IMR-90 (cell line): ENCODE measurements around the gene TMEM63B. TPM values are rescaled to one million over a fixed set of nuclear protein-coding genes. Genes with fewer than 3 reads are reported as not detected.
A peak's percentile ranks its signal among the peaks of the same experiment; 100 is the strongest.

Source experiments
- ATAC-seq: fragments of 200-7000 bp; cut with Tn5 transposase; 2 replicates; pipeline ENCODE4 v1.9.1; 2020; ENCODE audit warnings: low read depth, mild to moderate bottlenecking, moderate library complexity
- BruUV-seq: library from RNA; stranded (reverse); fragments of 400-500 nt; replicated peaks from 2 replicates; lab custom pipeline; 2021; lab: Mats Ljungman, UMichigan
- CTCF ChIA-PET: fragments of 300-600 bp; formaldehyde crosslinking; extraction: SDS; loops from one replicate; lab custom pipeline; 2021; ENCODE audit warnings: antibody characterized with exemption; lab: Yijun Ruan, JAX
- POLR2A ChIA-PET: fragments of 300-600 bp; sonication (Branson Sonifier 250); formaldehyde crosslinking; loops from one replicate; lab custom pipeline; 2022; ENCODE audit warnings: antibody characterized with exemption; ENCODE audit not compliant: unreplicated experiment; lab: Charles Lee
- DNase-seq: peaks from one replicate; pipeline ENCODE4 v3.0.0; 2013
- H2AFZ ChIP-seq: replicated peaks from 2 replicates; pipeline ENCODE3; 2013; ENCODE audit warnings: low read length, mild to moderate bottlenecking; ENCODE audit not compliant: poor library complexity
- H2AK5ac ChIP-seq: 2 replicates; pipeline ENCODE4 v1.6.1; 2013; ENCODE audit warnings: low read depth, low read length, inconsistent platforms
- H2AK9ac ChIP-seq: replicated peaks from 2 replicates; pipeline ENCODE3; 2013; ENCODE audit warnings: mild to moderate bottlenecking, low read depth, low read length, moderate library complexity; ENCODE audit not compliant: poor library complexity
- H2BK120ac ChIP-seq: 2 replicates; pipeline ENCODE4 v1.6.1; 2013; ENCODE audit warnings: low read depth, low read length, inconsistent platforms
- H2BK15ac ChIP-seq: 3 replicates; pipeline ENCODE4 v1.6.1; 2013; ENCODE audit warnings: low read depth, low read length, inconsistent platforms
- H2BK20ac ChIP-seq: 2 replicates; pipeline ENCODE4 v1.6.1; 2013; ENCODE audit warnings: low read depth, mild to moderate bottlenecking, inconsistent platforms, low read length, moderate library complexity
- H2BK5ac ChIP-seq: 2 replicates; pipeline ENCODE4 v1.6.1; 2013; ENCODE audit warnings: mild to moderate bottlenecking, low read depth, low read length, inconsistent platforms; ENCODE audit not compliant: poor library complexity, severe bottlenecking
- H3K14ac ChIP-seq: replicated peaks from 2 replicates; pipeline ENCODE4 v1.6.1; 2013; ENCODE audit warnings: low read depth, low read length, inconsistent platforms
- H3K18ac ChIP-seq: 2 replicates; pipeline ENCODE4 v1.6.1; 2013; ENCODE audit warnings: low read depth, low read length, control low read depth
- H3K23ac ChIP-seq: 2 replicates; pipeline ENCODE4 v1.6.1; 2013; ENCODE audit warnings: low read depth, low read length, inconsistent platforms
- H3K27ac ChIP-seq: 2 replicates; pipeline ENCODE4 v1.5.1; 2013; ENCODE audit warnings: mild to moderate bottlenecking, control low read depth, low read length; ENCODE audit not compliant: insufficient read depth
- H3K27me3 ChIP-seq: 2 replicates; pipeline ENCODE4 v1.6.1; 2013; ENCODE audit warnings: low read length; ENCODE audit not compliant: control insufficient read depth, insufficient read depth
- H3K36me3 ChIP-seq: 2 replicates; pipeline ENCODE4 v1.6.1; 2013; ENCODE audit warnings: low read length, mixed read lengths; ENCODE audit not compliant: control insufficient read depth, insufficient read depth
- H3K4ac ChIP-seq: 2 replicates; pipeline ENCODE4 v1.6.1; 2013; ENCODE audit warnings: low read depth, low read length, inconsistent platforms
- H3K4me1 ChIP-seq: 2 replicates; pipeline ENCODE4 v1.6.1; 2013; ENCODE audit warnings: low read length, mixed read lengths; ENCODE audit not compliant: control insufficient read depth, insufficient read depth
- H3K4me2 ChIP-seq: 2 replicates; pipeline ENCODE4 v1.6.1; 2013; ENCODE audit warnings: low read depth, mild to moderate bottlenecking, control low read depth, low read length, moderate library complexity
- H3K4me3 ChIP-seq: 2 replicates; pipeline ENCODE4 v1.5.1; 2013; ENCODE audit warnings: low read depth, mild to moderate bottlenecking, control low read depth, low read length, moderate library complexity; ENCODE audit not compliant: insufficient read depth
- H3K56ac ChIP-seq: 2 replicates; pipeline ENCODE4 v1.6.1; 2013; ENCODE audit warnings: low read length, inconsistent platforms; ENCODE audit not compliant: insufficient read depth; ENCODE audit errors: extremely low read depth
- H3K79me1 ChIP-seq, 2 experiments: 2 replicates each; pipeline ENCODE4 v1.6.1; 2013; ENCODE audit warnings: low read length in 2 of 2, inconsistent platforms in 1 of 2, low read depth in 1 of 2
- H3K9ac ChIP-seq: 2 replicates; pipeline ENCODE4 v1.6.1; 2013; ENCODE audit warnings: low read depth, low read length, control low read depth
- H3K9me1 ChIP-seq: 2 replicates; pipeline ENCODE4 v1.6.1; 2013; ENCODE audit warnings: low read length, inconsistent platforms; ENCODE audit not compliant: insufficient read depth
- H3K9me3 ChIP-seq: 2 replicates; pipeline ENCODE4 v1.6.1; 2013; ENCODE audit warnings: low read length; ENCODE audit not compliant: control insufficient read depth, insufficient read depth
- H4K20me1 ChIP-seq: 2 replicates; pipeline ENCODE4 v1.6.1; 2013; ENCODE audit warnings: low read length, inconsistent platforms; ENCODE audit not compliant: insufficient read depth
- H4K5ac ChIP-seq: 2 replicates; pipeline ENCODE4 v1.6.1; 2013; ENCODE audit warnings: mild to moderate bottlenecking, low read depth, low read length, control low read depth
- H4K8ac ChIP-seq, 2 experiments: 2 replicates each; pipeline ENCODE4 v1.6.1; 2013; ENCODE audit warnings: low read depth in 2 of 2, low read length in 2 of 2, control low read depth in 1 of 2, inconsistent platforms in 1 of 2
- H4K91ac ChIP-seq: 2 replicates; pipeline ENCODE4 v1.6.1; 2013; ENCODE audit warnings: low read depth, low read length, inconsistent platforms; ENCODE audit not compliant: insufficient read depth
- BHLHE40 ChIP-seq: fragments of 150-350 bp; IDR thresholded peaks from 2 replicates; pipeline ENCODE4 v1.6.1; 2016; ENCODE audit warnings: mild to moderate bottlenecking, low read depth, low read length
- CEBPB ChIP-seq: IDR thresholded peaks from 2 replicates; pipeline ENCODE4 v1.6.1; 2012; ENCODE audit warnings: low read depth, low read length, improper control_type of control experiment
- CHD1 ChIP-seq: IDR thresholded peaks from 2 replicates; pipeline ENCODE4 v1.6.1; 2012; ENCODE audit warnings: low read depth, low read length, improper control_type of control experiment
- CTCF ChIP-seq: conservative IDR thresholded peaks from 2 replicates; pipeline ENCODE4 v1.5.1; 2012; ENCODE audit warnings: mild to moderate bottlenecking, low read depth, low read length, improper control_type of control experiment
- ELK1 ChIP-seq: fragments of 150-350 bp; IDR thresholded peaks from 2 replicates; pipeline ENCODE4 v1.6.1; 2016; ENCODE audit warnings: low read depth, mild to moderate bottlenecking, low read length, moderate library complexity, borderline replicate concordance
- FOS ChIP-seq: fragments of 150-350 bp; IDR thresholded peaks from 2 replicates; pipeline ENCODE4 v1.6.1; 2016; ENCODE audit warnings: low read depth, low read length
- MAFK ChIP-seq: IDR thresholded peaks from 2 replicates; pipeline ENCODE4 v1.6.1; 2012; ENCODE audit warnings: low read depth, low read length, improper control_type of control experiment
- MAZ ChIP-seq: IDR thresholded peaks from 2 replicates; pipeline ENCODE4 v1.6.1; 2012; ENCODE audit warnings: low read depth, mild to moderate bottlenecking, low read length, improper control_type of control experiment, moderate library complexity, borderline replicate concordance
- MXI1 ChIP-seq: IDR thresholded peaks from 2 replicates; pipeline ENCODE4 v1.6.1; 2012; ENCODE audit warnings: low read depth, mild to moderate bottlenecking, low read length, moderate library complexity, borderline replicate concordance
- NFE2L2 ChIP-seq: fragments of 150-350 bp; IDR thresholded peaks from 2 replicates; pipeline ENCODE4 v1.6.1; 2016; ENCODE audit warnings: low read depth, mild to moderate bottlenecking, low read length
- POLR2A ChIP-seq: IDR thresholded peaks from 2 replicates; pipeline ENCODE4 v1.6.1; 2012; ENCODE audit warnings: mild to moderate bottlenecking, low read depth, low read length
- RAD21 ChIP-seq: IDR thresholded peaks from 2 replicates; pipeline ENCODE4 v1.6.1; 2012; ENCODE audit warnings: low read length, improper control_type of control experiment
- RCOR1 ChIP-seq: IDR thresholded peaks from 2 replicates; pipeline ENCODE4 v1.6.1; 2012; ENCODE audit warnings: mild to moderate bottlenecking, low read length, improper control_type of control experiment; ENCODE audit not compliant: insufficient replicate concordance
- RFX5 ChIP-seq: IDR thresholded peaks from 2 replicates; pipeline ENCODE4 v1.8.0; 2012; ENCODE audit warnings: low read depth, mild to moderate bottlenecking, low read length, moderate library complexity
- USF2 ChIP-seq: fragments of 150-350 bp; IDR thresholded peaks from 2 replicates; pipeline ENCODE4 v1.6.1; 2017; ENCODE audit warnings: mild to moderate bottlenecking, antibody characterized with exemption, low read length, low read depth
- WGBS, 2 experiments: methylation state at CpG; one replicate each; pipeline versions ENCODE4 v1.1.5 to v1.1.7; 2013; ENCODE audit warnings: missing lambda C conversion rate in 2 of 2; ENCODE audit not compliant: insufficient read length in 1 of 2; ENCODE audit errors: extremely low coverage in 2 of 2; 5-methylcytosine and 5-hydroxymethylcytosine counted together
- dilution Hi-C: fragments of 300-500 bp; cut with HindIII; formaldehyde crosslinking; loops from one replicate; pipeline ENCODE4 v1.14.3; 2018; ENCODE audit warnings: low sequenced_read_pairs; ENCODE audit not compliant: unreplicated experiment
- in situ Hi-C: fragments of 300-500 bp; cut with MboI; formaldehyde crosslinking; loops from 3 replicates; pipeline ENCODE4 v1.14.3; 2019; ENCODE audit warnings: low sequenced_read_pairs, inconsistent platforms, mixed read lengths
- intact Hi-C: fragments of 100-400 bp; cut with micrococcal nuclease; formaldehyde crosslinking; loops from 2 replicates; pipeline ENCODE4 v1.10.0; 2022
- polyA plus RNA-seq, 3 experiments: library from polyadenylated mRNA; depleted of rRNA; stranded (reverse); fragments of >200 nt; gene quantifications; 2 replicates each; pipeline ENCODE4 v1.2.3, GENCODE V29; 2012; ENCODE audit warnings: low replicate concordance in 1 of 3
- total RNA-seq: library from RNA; depleted of rRNA; stranded (reverse); fragments of >200 nt; gene quantifications from 2 replicates; pipeline ENCODE4 v1.2.3, GENCODE V29; 2012

The TMEM63B gene
- total and polyA plus RNA-seq, 2 of the 4 experiments (the other 2 are of a cell fraction), result 12.2 to 42.6 TPM

- peaks cover 9% of the 10 kb centered on the region; the same call in 1 of the 2 replicates for H3K9me1 ChIP-seq
- no peaks in the 10 kb centered on the region for H3K79me1 ChIP-seq
- no peak overlapping the region for H4K5ac ChIP-seq
- ChIA-PET POLR2A (no interaction called here), CTCF (interaction anchor here (0.6 kb wide), 1 partner anchor 9 kb away, joined by 3 read pairs; no protein-coding TSS in a partner anchor)
- H2BK15ac ChIP-seq, result no peak overlapping the region
- 0 out of 2 replicates have a peak, but pooled peaks cover 2% of the 10 kb centered on the region for H3K4me1 ChIP-seq
- H2BK120ac ChIP-seq, result no peak overlapping the region
- no peak overlapping the region for H3K4ac ChIP-seq
- H4K8ac ChIP-seq, result no peak overlapping the region
- DNase-seq (no peak), ATAC-seq (no peak)
- H3K56ac ChIP-seq, result no peak overlapping the region
- H3K14ac ChIP-seq, result no peak overlapping the region
- H2AK5ac ChIP-seq, result peak overlapping the region; percentile 30; the same call in 1 of the 2 replicates
- BruUV-seq, result no TSS peak
- no peaks in the 10 kb centered on the region for H3K9me3 ChIP-seq
- no peaks in the 10 kb centered on the region for H3K36me3 ChIP-seq
- no peak overlapping the region for H3K4me2 ChIP-seq
- no peak overlapping the region for H3K23ac ChIP-seq
- H3K9ac ChIP-seq, result no peak overlapping the region
- H3K4me3 ChIP-seq, result no peak overlapping the region
- H4K20me1 ChIP-seq, result no peaks in the 10 kb centered on the region; the same call in 1 of the 2 replicates
- H3K27ac ChIP-seq, result no peak overlapping the region
- no peaks in the 10 kb centered on the region; the same call in 1 of the 2 replicates for H3K27me3 ChIP-seq
- dilution Hi-C loops (no loop called here), intact Hi-C loops (no loop called here), in situ Hi-C loops (no loop called here)
- H2AFZ ChIP-seq, result no peak overlapping the region
- H2AK9ac ChIP-seq, result no peak overlapping the region
- no peak overlapping the region for H4K91ac ChIP-seq
- no peak overlapping the region for H2BK5ac ChIP-seq
- no peak overlapping the region for H2BK20ac ChIP-seq
- WGBS, 2 experiments, result 89% methylated on average over 5 of the region's 24 CpGs; no CpG with 5 or more reads in 1 of the 2 experiments
- no peak overlapping the region for H3K18ac ChIP-seq
- no peak for TF ChIP-seq BHLHE40
- no peak for TF ChIP-seq ELK1
- no peak for TF ChIP-seq RCOR1
- no peak for TF ChIP-seq MXI1
- no peak for TF ChIP-seq FOS
- no peak for TF ChIP-seq CEBPB
- TF ChIP-seq POLR2A, result no peak
- TF ChIP-seq RAD21, result no peak
- no peak for TF ChIP-seq CTCF
- TF ChIP-seq NFE2L2, result no peak
- no peak for TF ChIP-seq RFX5
- no peak for TF ChIP-seq USF2
- no peak for TF ChIP-seq CHD1
- TF ChIP-seq MAFK, result no peak
- TF ChIP-seq MAZ, result no peak
Observed at GRCh38 chr6:44176762-44177509, 49.6 kb downstream of the TMEM63B start.
